Astrocyte (in vitro differentiated cells and primary cell): ENCODE measurements around the gene OPRL1. TPM values are rescaled to one million over a fixed set of nuclear protein-coding genes. Genes with fewer than 3 reads are reported as not detected.

Experiments used
- DNase-seq: peaks from one replicate; pipeline ENCODE4 v3.0.0-alpha.2; 2010; ENCODE audit warnings: low read depth
- FAIRE-seq: peaks from 2 replicates; lab custom pipeline; 2011; peaks lifted over from hg19 to GRCh38; lab: Jason Lieb, UNC
- H2AFZ ChIP-seq: 2 replicates; pipeline ENCODE4 v1.6.0; 2012; ENCODE audit warnings: low read depth, low read length, inconsistent platforms
- H3K27ac ChIP-seq: 2 replicates; pipeline ENCODE4 v1.5.1; 2011; ENCODE audit warnings: low read depth, low read length, inconsistent platforms
- H3K27me3 ChIP-seq: 2 replicates; pipeline ENCODE4 v1.6.0; 2011; ENCODE audit warnings: low read length, inconsistent platforms; ENCODE audit not compliant: insufficient read depth
- H3K36me3 ChIP-seq: 2 replicates; pipeline ENCODE4 v1.5.1; 2011; ENCODE audit warnings: low read length, inconsistent platforms; ENCODE audit not compliant: insufficient read depth
- H3K4me1 ChIP-seq: 2 replicates; pipeline ENCODE4 v1.5.1; 2011; ENCODE audit warnings: low read length, inconsistent platforms; ENCODE audit not compliant: insufficient read depth
- H3K4me2 ChIP-seq: 2 replicates; pipeline ENCODE4 v1.6.0; 2012; ENCODE audit warnings: low read length, inconsistent platforms
- H3K4me3 ChIP-seq: 2 replicates; pipeline ENCODE4 v1.5.1; 2011; ENCODE audit warnings: low read depth, mild to moderate bottlenecking, low read length, inconsistent platforms; ENCODE audit not compliant: insufficient read depth
- H3K79me2 ChIP-seq: 2 replicates; pipeline ENCODE4 v1.6.0; 2012; ENCODE audit warnings: mild to moderate bottlenecking, low read length, inconsistent platforms; ENCODE audit not compliant: insufficient read depth
- H3K9ac ChIP-seq: 2 replicates; pipeline ENCODE4 v1.6.0; 2012; ENCODE audit warnings: mild to moderate bottlenecking, low read length, inconsistent platforms
- H3K9me3 ChIP-seq: 2 replicates; pipeline ENCODE4 v1.5.1; 2012; ENCODE audit warnings: low read depth, mild to moderate bottlenecking, low read length, inconsistent platforms; ENCODE audit not compliant: insufficient read depth
- H4K20me1 ChIP-seq: 2 replicates; pipeline ENCODE4 v1.6.0; 2012; ENCODE audit warnings: low read length, inconsistent platforms; ENCODE audit not compliant: insufficient read depth
- H3K27ac Mint-ChIP-seq: one replicate; pipeline ENCODE4 v1.8.0; 2021; ENCODE audit warnings: mild to moderate bottlenecking, mixed read lengths; ENCODE audit not compliant: unreplicated experiment
- H3K27me3 Mint-ChIP-seq: one replicate; pipeline ENCODE4 v1.8.0; 2021; ENCODE audit warnings: low read depth, mixed read lengths; ENCODE audit not compliant: unreplicated experiment
- H3K36me3 Mint-ChIP-seq: one replicate; pipeline ENCODE4 v1.8.0; 2021; ENCODE audit warnings: low read depth, mixed read lengths; ENCODE audit not compliant: unreplicated experiment
- H3K4me1 Mint-ChIP-seq: one replicate; pipeline ENCODE4 v1.8.0; 2021; ENCODE audit warnings: low read depth, mixed read lengths; ENCODE audit not compliant: unreplicated experiment
- H3K4me3 Mint-ChIP-seq: one replicate; pipeline ENCODE4 v1.8.0; 2021; ENCODE audit warnings: mild to moderate bottlenecking, moderate library complexity, mixed read lengths; ENCODE audit not compliant: unreplicated experiment
- H3K9me3 Mint-ChIP-seq: one replicate; pipeline ENCODE4 v1.8.0; 2021; ENCODE audit warnings: mild to moderate bottlenecking, mixed read lengths; ENCODE audit not compliant: unreplicated experiment
- CTCF ChIP-seq: IDR thresholded peaks from 2 replicates; pipeline ENCODE4 v1.5.1; 2011; ENCODE audit warnings: low read depth, mild to moderate bottlenecking, inconsistent platforms, low read length, moderate library complexity; ENCODE audit not compliant: insufficient read depth
- EZH2 ChIP-seq: IDR thresholded peaks from 2 replicates; pipeline ENCODE4 v1.6.1; 2012; ENCODE audit warnings: mild to moderate bottlenecking, low read length, inconsistent platforms; ENCODE audit not compliant: insufficient read depth
- total RNA-seq: library from RNA; stranded (reverse); gene quantifications from 2 replicates; pipeline ENCODE4 v1.2.1, GENCODE V29; 2021

The OPRL1 gene
- total RNA-seq, 1 donor from 2014 or later = 2.8 TPM

GRCh38 chr20:64110411-64111068 is 30.7 kb downstream of the OPRL1 start:
- DNase-seq (no peak), FAIRE-seq (no peak)
- no peaks in the 10 kb centered on the region for H3K36me3 ChIP-seq
- no peak overlapping the region for H2AFZ ChIP-seq
- no peak overlapping the region for H3K9ac ChIP-seq
- H3K27ac ChIP-seq = no peak overlapping the region
- H3K27me3 ChIP-seq = peaks cover 15% of the 10 kb centered on the region
- H3K4me1 ChIP-seq = no peaks in the 10 kb centered on the region
- no peaks in the 10 kb centered on the region for H3K9me3 ChIP-seq
- no peak overlapping the region for H3K4me3 Mint-ChIP-seq
- no peaks in the 10 kb centered on the region for H3K36me3 Mint-ChIP-seq
- H3K9me3 Mint-ChIP-seq = no peaks in the 10 kb centered on the region
- peaks cover 64% of the 10 kb centered on the region for H3K27me3 Mint-ChIP-seq
- no peak overlapping the region for H3K27ac Mint-ChIP-seq
- H4K20me1 ChIP-seq = no peaks in the 10 kb centered on the region
- no peak overlapping the region for H3K4me3 ChIP-seq
- no peak overlapping the region for H3K4me2 ChIP-seq
- peaks cover 4% of the 10 kb centered on the region for H3K4me1 Mint-ChIP-seq
- no peaks in the 10 kb centered on the region for H3K79me2 ChIP-seq
- TF ChIP-seq EZH2 (no peak), CTCF (no peak)

GRCh38 chr20:64111841-64112641 is 32.2 kb downstream of the OPRL1 start:
- TF ChIP-seq CTCF = no peak
- no peak for TF ChIP-seq EZH2
- H3K4me1 Mint-ChIP-seq = peaks cover 4% of the 10 kb centered on the region
- Histone ChIP-seq H3K4me1 (no peaks in the 10 kb centered on the region), H3K4me3 (no peak overlapping the region), H3K9ac (no peak overlapping the region), H3K36me3 (no peaks in the 10 kb centered on the region), H4K20me1 (no peaks in the 10 kb centered on the region), H3K9me3 (no peaks in the 10 kb centered on the region), H3K27ac (no peak overlapping the region), H2AFZ (no peak overlapping the region), H3K4me2 (no peak overlapping the region), H3K79me2 (no peaks in the 10 kb centered on the region), H3K27me3 (peaks cover 11% of the 10 kb centered on the region)
- DNase-seq (no peak), FAIRE-seq (no peak)
- no peaks in the 10 kb centered on the region for H3K36me3 Mint-ChIP-seq
- H3K27me3 Mint-ChIP-seq = peaks cover 55% of the 10 kb centered on the region
- no peak overlapping the region for H3K4me3 Mint-ChIP-seq
- H3K27ac Mint-ChIP-seq = peak overlapping the region; percentile 66
- no peaks in the 10 kb centered on the region for H3K9me3 Mint-ChIP-seq
